SK-N-SH (cell line): Measurements from ENCODE around the gene RARB.

Experiments used
- MAX ChIP-seq: IDR thresholded peaks from 2 replicates; pipeline ENCODE4 v1.4.0; 2012; ENCODE audit warnings: low read depth
- NRF1 ChIP-seq: IDR thresholded peaks from 2 replicates; pipeline ENCODE4 v1.6.1; 2012; ENCODE audit warnings: low read depth, mild to moderate bottlenecking, low read length

- TF ChIP-seq MAX (no peak), NRF1 (no peak)
These were observed 51.1 kb downstream of the RARB start for GRCh38 chr3:25478964-25479726.
